Measurements from ENCODE around the gene AGMAT.

The AGMAT gene

DNA sequence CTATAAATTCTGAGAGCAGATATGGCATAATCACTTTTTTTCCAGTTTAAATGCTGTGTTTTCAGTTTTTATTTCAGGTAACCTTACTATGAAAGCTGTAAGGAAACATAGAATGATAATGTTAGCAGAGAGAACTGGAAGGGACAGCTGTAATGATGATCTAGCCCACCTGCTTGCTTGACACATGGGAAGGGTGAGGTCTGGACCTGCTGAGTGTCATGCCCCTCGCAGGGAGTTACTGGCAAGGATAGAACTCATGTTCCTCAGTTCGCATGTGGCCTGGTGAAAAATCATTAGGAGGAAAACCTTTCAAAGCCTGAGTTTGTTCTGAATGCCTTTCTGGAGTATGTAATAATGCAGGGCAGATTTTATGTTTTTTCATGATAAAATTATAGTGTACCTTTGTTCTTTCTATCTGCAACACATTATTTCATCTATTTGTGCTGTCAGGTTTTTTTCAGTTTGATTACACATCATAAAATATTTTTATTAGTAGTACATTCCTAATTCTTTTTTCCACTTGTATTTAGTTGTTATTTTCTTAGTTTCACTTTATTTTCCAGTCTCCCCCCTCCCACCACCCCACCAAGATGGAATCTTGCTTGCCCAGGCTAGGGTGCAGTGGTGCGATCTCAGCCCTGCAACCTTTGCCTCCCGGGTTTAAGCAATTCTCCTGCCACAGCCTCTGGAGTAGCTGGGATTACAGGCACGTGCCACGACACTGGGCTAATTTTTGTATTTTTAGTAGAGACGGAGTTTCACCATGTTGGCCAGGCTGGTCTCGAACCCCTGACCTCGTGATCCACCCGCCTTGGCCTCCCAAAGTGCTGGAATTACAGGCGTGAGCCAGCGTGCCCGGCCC lies 40.4 kb upstream of the AGMAT start:
- Histone ChIP-seq H3K4me3 (ENCODE audit: low read length) (no peak overlapping the region), H3K27me3 (ENCODE audit: insufficient read depth, low read length, poor library complexity) (no peaks in the 10 kb centered on the region), H4K8ac (ENCODE audit: low read depth, low read length) (no peak overlapping the region), H3K27ac (ENCODE audit: low read depth, low read length) (no peak overlapping the region), H2BK5ac (ENCODE audit: low read length) (no peak overlapping the region), H3K79me2 (ENCODE audit: control insufficient read depth, insufficient read depth, low read length) (peaks cover 47% of the 10 kb centered on the region), H3K56ac (ENCODE audit: low read length) (no peak overlapping the region), H3K9ac (ENCODE audit: low read length) (no peak overlapping the region), H3K4ac (ENCODE audit: low read depth, low read length) (no peak overlapping the region), H4K5ac (ENCODE audit: low read length) (no peak overlapping the region), H2BK120ac (ENCODE audit: low read depth, low read length) (no peak overlapping the region), H2AK5ac (ENCODE audit: low read length) (no peak overlapping the region), H3K4me1 (ENCODE audit: control insufficient read depth, low read depth, low read length) (no peaks in the 10 kb centered on the region), H2BK15ac (replicated peaks; ENCODE audit: low read depth) (no peak overlapping the region), H3K4me2 (ENCODE audit: low read length) (no peak overlapping the region), H3K79me1 (ENCODE audit: low read length) (peaks cover 15% of the 10 kb centered on the region), H3K18ac (ENCODE audit: low read length) (no peak overlapping the region), H3K23ac (ENCODE audit: low read length) (no peak overlapping the region), H3K36me3 (ENCODE audit: control insufficient read depth, insufficient read depth, low read length) (peaks cover 5% of the 10 kb centered on the region)
- DNase-seq: peak; percentile 21
- no CpG with 5 or more reads among the region's 13 CpGs for WGBS (ENCODE audit: extremely low coverage, insufficient coverage, low lambda C conversion rate)

DNA sequence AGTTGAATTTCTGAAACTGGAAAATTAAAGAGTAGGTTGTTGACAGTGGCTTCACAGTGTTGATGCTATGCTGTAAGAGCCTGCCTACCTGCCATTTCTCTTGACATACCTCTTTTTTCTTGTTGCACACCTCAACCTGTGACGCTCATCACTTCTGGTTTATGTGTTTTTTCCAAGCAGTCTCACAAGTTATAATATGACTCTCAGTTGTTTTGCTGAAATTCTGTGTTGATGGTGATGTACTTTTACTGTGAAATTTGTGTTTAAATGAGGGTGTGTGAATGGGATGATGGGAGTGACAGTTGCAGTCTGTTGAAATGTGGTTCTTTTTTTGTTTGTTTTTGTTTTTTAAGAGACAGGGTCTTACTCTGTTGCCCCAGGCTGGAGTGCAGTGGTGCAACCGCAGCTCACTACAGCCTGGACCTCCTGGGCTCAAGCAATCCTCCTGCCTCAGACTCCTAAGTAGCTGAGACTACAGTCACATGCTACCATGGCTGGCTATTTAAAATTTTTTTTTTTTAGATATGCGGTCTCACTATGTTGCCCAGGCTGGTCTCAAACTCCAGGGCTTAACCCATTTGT lies 39.4 kb upstream of the AGMAT start:
- H3K56ac ChIP-seq (ENCODE audit: low read length): no peak overlapping the region
- DNase-seq: no peak
- no peak overlapping the region for H2AK5ac ChIP-seq (ENCODE audit: low read length)
- no peak overlapping the region for H2BK120ac ChIP-seq (ENCODE audit: low read depth, low read length)
- H3K23ac ChIP-seq (ENCODE audit: low read length): no peak overlapping the region
- peaks cover 5% of the 10 kb centered on the region for H3K36me3 ChIP-seq (ENCODE audit: control insufficient read depth, insufficient read depth, low read length)
- no peak overlapping the region for H3K27ac ChIP-seq (ENCODE audit: low read depth, low read length)
- H3K79me2 ChIP-seq (ENCODE audit: control insufficient read depth, insufficient read depth, low read length): peaks cover 56% of the 10 kb centered on the region
- H3K18ac ChIP-seq (ENCODE audit: low read length): no peak overlapping the region
- H4K8ac ChIP-seq (ENCODE audit: low read depth, low read length): no peak overlapping the region
- peaks cover 4% of the 10 kb centered on the region for H3K4me1 ChIP-seq (ENCODE audit: control insufficient read depth, low read depth, low read length)
- no peaks in the 10 kb centered on the region for H3K27me3 ChIP-seq (ENCODE audit: insufficient read depth, low read length, poor library complexity)
- H3K4ac ChIP-seq (ENCODE audit: low read depth, low read length): no peak overlapping the region
- no peak overlapping the region for H2BK5ac ChIP-seq (ENCODE audit: low read length)
- no peak overlapping the region for H3K4me3 ChIP-seq (ENCODE audit: low read length)
- H3K9ac ChIP-seq (ENCODE audit: low read length): no peak overlapping the region
- H4K5ac ChIP-seq (ENCODE audit: low read length): no peak overlapping the region
- no CpG with 5 or more reads among the region's 3 CpGs for WGBS (ENCODE audit: extremely low coverage, insufficient coverage, low lambda C conversion rate)
- H3K79me1 ChIP-seq (ENCODE audit: low read length): peaks cover 13% of the 10 kb centered on the region
- H3K4me2 ChIP-seq (ENCODE audit: low read length): no peak overlapping the region
- no peak overlapping the region for H2BK15ac ChIP-seq (replicated peaks; ENCODE audit: low read depth)

- Histone ChIP-seq H4K8ac (ENCODE audit: low read depth, low read length) (no peak overlapping the region), H3K4me3 (ENCODE audit: low read length) (no peak overlapping the region), H3K4me1 (ENCODE audit: control insufficient read depth, low read depth, low read length) (peaks cover 4% of the 10 kb centered on the region), H2BK5ac (ENCODE audit: low read length) (no peak overlapping the region), H3K9ac (ENCODE audit: low read length) (no peak overlapping the region), H4K5ac (ENCODE audit: low read length) (no peak overlapping the region), H3K56ac (ENCODE audit: low read length) (no peak overlapping the region), H3K27ac (ENCODE audit: low read depth, low read length) (no peak overlapping the region), H3K18ac (ENCODE audit: low read length) (no peak overlapping the region), H3K36me3 (ENCODE audit: control insufficient read depth, insufficient read depth, low read length) (peaks cover 5% of the 10 kb centered on the region), H3K27me3 (ENCODE audit: insufficient read depth, low read length, poor library complexity) (no peaks in the 10 kb centered on the region), H3K4ac (ENCODE audit: low read depth, low read length) (no peak overlapping the region), H3K4me2 (ENCODE audit: low read length) (no peak overlapping the region), H2AK5ac (ENCODE audit: low read length) (no peak overlapping the region), H3K79me2 (ENCODE audit: control insufficient read depth, insufficient read depth, low read length) (peaks cover 64% of the 10 kb centered on the region), H3K79me1 (ENCODE audit: low read length) (peaks cover 13% of the 10 kb centered on the region), H3K23ac (ENCODE audit: low read length) (no peak overlapping the region), H2BK120ac (ENCODE audit: low read depth, low read length) (no peak overlapping the region), H2BK15ac (replicated peaks; ENCODE audit: low read depth) (no peak overlapping the region)
- no CpG with 5 or more reads among the region's 6 CpGs for whole genome bisulfite sequencing (ENCODE audit: extremely low coverage, insufficient coverage, low lambda C conversion rate)
- no peak for DNase-seq
These were observed 38.6 kb upstream of the AGMAT start for GRCh38 chr1:15623435-15623834.

GRCh38 chr1:15622712-15623373 lies 38.0 kb upstream of the AGMAT start:
- H2BK15ac ChIP-seq (replicated peaks; ENCODE audit: low read depth): no peak overlapping the region
- H3K4me3 ChIP-seq (ENCODE audit: low read length): no peak overlapping the region
- no peak overlapping the region for H3K23ac ChIP-seq (ENCODE audit: low read length)
- H4K8ac ChIP-seq (ENCODE audit: low read depth, low read length): no peak overlapping the region
- no peak overlapping the region for H3K18ac ChIP-seq (ENCODE audit: low read length)
- H3K56ac ChIP-seq (ENCODE audit: low read length): no peak overlapping the region
- H3K9ac ChIP-seq (ENCODE audit: low read length): no peak overlapping the region
- H3K4me1 ChIP-seq (ENCODE audit: control insufficient read depth, low read depth, low read length): peaks cover 4% of the 10 kb centered on the region
- no peaks in the 10 kb centered on the region for H3K27me3 ChIP-seq (ENCODE audit: insufficient read depth, low read length, poor library complexity)
- no peak overlapping the region for H4K5ac ChIP-seq (ENCODE audit: low read length)
- peaks cover 13% of the 10 kb centered on the region for H3K79me1 ChIP-seq (ENCODE audit: low read length)
- H2BK5ac ChIP-seq (ENCODE audit: low read length): no peak overlapping the region
- no peak overlapping the region for H3K27ac ChIP-seq (ENCODE audit: low read depth, low read length)
- H3K4ac ChIP-seq (ENCODE audit: low read depth, low read length): no peak overlapping the region
- peaks cover 5% of the 10 kb centered on the region for H3K36me3 ChIP-seq (ENCODE audit: control insufficient read depth, insufficient read depth, low read length)
- peaks cover 70% of the 10 kb centered on the region for H3K79me2 ChIP-seq (ENCODE audit: control insufficient read depth, insufficient read depth, low read length)
- H2BK120ac ChIP-seq (ENCODE audit: low read depth, low read length): no peak overlapping the region
- no peak for DNase-seq
- no peak overlapping the region for H3K4me2 ChIP-seq (ENCODE audit: low read length)
- no peak overlapping the region for H2AK5ac ChIP-seq (ENCODE audit: low read length)
- no CpG with 5 or more reads among the region's 7 CpGs for WGBS (ENCODE audit: extremely low coverage, insufficient coverage, low lambda C conversion rate)

DNA sequence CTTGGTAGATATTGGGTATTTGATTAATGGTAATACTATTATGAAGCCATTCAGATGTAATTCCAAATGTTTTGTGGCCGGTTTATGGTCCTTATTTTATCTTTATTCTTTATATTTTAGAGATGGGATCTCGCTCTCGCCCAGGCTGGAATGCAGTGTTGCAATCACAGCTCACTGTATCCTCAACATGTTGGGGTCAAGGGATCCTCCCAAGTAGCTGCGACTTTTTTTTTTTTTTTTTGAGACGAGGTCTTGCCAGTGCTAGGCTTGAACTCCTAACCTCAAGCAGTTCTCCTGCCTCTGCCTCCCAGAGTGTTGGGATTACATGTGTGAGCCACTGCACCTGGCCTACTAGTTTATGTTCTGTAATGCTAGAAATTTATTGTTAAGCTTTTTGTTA lies 37.1 kb upstream of the AGMAT start:
- no peak overlapping the region for H3K9ac ChIP-seq (ENCODE audit: low read length)
- H2BK15ac ChIP-seq (replicated peaks; ENCODE audit: low read depth): no peak overlapping the region
- H3K79me1 ChIP-seq (ENCODE audit: low read length): peaks cover 13% of the 10 kb centered on the region
- H3K56ac ChIP-seq (ENCODE audit: low read length): no peak overlapping the region
- H3K18ac ChIP-seq (ENCODE audit: low read length): no peak overlapping the region
- H3K23ac ChIP-seq (ENCODE audit: low read length): no peak overlapping the region
- no peak overlapping the region for H2BK120ac ChIP-seq (ENCODE audit: low read depth, low read length)
- peaks cover 5% of the 10 kb centered on the region for H3K36me3 ChIP-seq (ENCODE audit: control insufficient read depth, insufficient read depth, low read length)
- H2BK5ac ChIP-seq (ENCODE audit: low read length): no peak overlapping the region
- DNase-seq: no peak
- no CpG with 5 or more reads among the region's 5 CpGs for WGBS (ENCODE audit: extremely low coverage, insufficient coverage, low lambda C conversion rate)
- H3K27ac ChIP-seq (ENCODE audit: low read depth, low read length): no peak overlapping the region
- no peak overlapping the region for H3K4me3 ChIP-seq (ENCODE audit: low read length)
- no peak overlapping the region for H2AK5ac ChIP-seq (ENCODE audit: low read length)
- no peak overlapping the region for H3K4me2 ChIP-seq (ENCODE audit: low read length)
- H3K79me2 ChIP-seq (ENCODE audit: control insufficient read depth, insufficient read depth, low read length): peaks cover 73% of the 10 kb centered on the region
- no peak overlapping the region for H4K5ac ChIP-seq (ENCODE audit: low read length)
- no peak overlapping the region for H4K8ac ChIP-seq (ENCODE audit: low read depth, low read length)
- H3K4me1 ChIP-seq (ENCODE audit: control insufficient read depth, low read depth, low read length): peaks cover 4% of the 10 kb centered on the region
- H3K27me3 ChIP-seq (ENCODE audit: insufficient read depth, low read length, poor library complexity): no peaks in the 10 kb centered on the region
- H3K4ac ChIP-seq (ENCODE audit: low read depth, low read length): no peak overlapping the region
